H9 (cell line): ENCODE data around the gene RNF20. TPM values are rescaled to one million over a fixed set of nuclear protein-coding genes. Genes with fewer than 3 reads are reported as not detected.

Source experiments
- DNase-seq: peaks from one replicate; pipeline ENCODE4 v3.0.0-alpha.2; 2017
- H2AFZ ChIP-seq: one replicate; pipeline ENCODE4 v1.6.1; 2013; ENCODE audit warnings: mild to moderate bottlenecking, low read length, control low read depth, moderate library complexity
- H2AK5ac ChIP-seq: 2 replicates; pipeline ENCODE4 v1.6.1; 2013; ENCODE audit warnings: low read length, control low read depth, mixed read lengths; ENCODE audit not compliant: insufficient read length
- H2BK120ac ChIP-seq: one replicate; pipeline ENCODE4 v1.6.1; 2013; ENCODE audit warnings: low read depth, mild to moderate bottlenecking, low read length, control low read depth, inconsistent platforms; ENCODE audit not compliant: poor library complexity, severe bottlenecking
- H2BK12ac ChIP-seq: 2 replicates; pipeline ENCODE4 v1.6.1; 2013; ENCODE audit warnings: low read length, control low read depth, mixed read lengths, low read depth; ENCODE audit not compliant: insufficient read length
- H2BK15ac ChIP-seq: 2 replicates; pipeline ENCODE4 v1.6.1; 2013; ENCODE audit warnings: low read depth, low read length, control low read depth
- H2BK20ac ChIP-seq: one replicate; pipeline ENCODE4 v1.6.1; 2013; ENCODE audit warnings: low read depth, mild to moderate bottlenecking, low read length, control low read depth, inconsistent platforms; ENCODE audit not compliant: poor library complexity, severe bottlenecking
- H2BK5ac ChIP-seq: 2 replicates; pipeline ENCODE4 v1.6.1; 2013; ENCODE audit warnings: low read length, control low read depth, mixed read lengths; ENCODE audit not compliant: insufficient read length
- H3K14ac ChIP-seq: 2 replicates; pipeline ENCODE4 v1.6.1; 2013; ENCODE audit warnings: low read length, control low read depth; ENCODE audit not compliant: insufficient read depth
- H3K18ac ChIP-seq: 2 replicates; pipeline ENCODE4 v1.6.1; 2013; ENCODE audit warnings: low read depth, mild to moderate bottlenecking, mixed read lengths, low read length, control low read depth; ENCODE audit not compliant: insufficient read length
- H3K23ac ChIP-seq: 2 replicates; pipeline ENCODE4 v1.6.1; 2013; ENCODE audit warnings: low read length, control low read depth, mixed read lengths, low read depth; ENCODE audit not compliant: insufficient read length
- H3K23me2 ChIP-seq: 2 replicates; pipeline ENCODE4 v1.6.1; 2013; ENCODE audit warnings: low read depth, mild to moderate bottlenecking, mixed read lengths, low read length, control low read depth; ENCODE audit not compliant: insufficient read length, poor library complexity, severe bottlenecking
- H3K27ac ChIP-seq: 2 replicates; pipeline ENCODE4 v1.5.1; 2013; ENCODE audit warnings: low read length, control low read depth, mixed read lengths, low read depth; ENCODE audit not compliant: insufficient read length
- H3K27me3 ChIP-seq: 2 replicates; pipeline ENCODE4 v1.6.1; 2013; ENCODE audit warnings: low read length, control low read depth, inconsistent platforms; ENCODE audit not compliant: insufficient read depth
- H3K4ac ChIP-seq: 2 replicates; pipeline ENCODE4 v1.6.1; 2013; ENCODE audit warnings: low read depth, mild to moderate bottlenecking, control low read depth, inconsistent platforms, low read length, moderate library complexity
- H3K4me1 ChIP-seq: 2 replicates; pipeline ENCODE4 v1.6.1; 2013; ENCODE audit warnings: low read length, control low read depth, inconsistent platforms; ENCODE audit not compliant: insufficient read depth
- H3K4me2 ChIP-seq: 2 replicates; pipeline ENCODE4 v1.6.1; 2013; ENCODE audit warnings: low read length, control low read depth, mixed read lengths; ENCODE audit not compliant: insufficient read length, insufficient read depth
- H3K56ac ChIP-seq: 2 replicates; pipeline ENCODE4 v1.6.1; 2013; ENCODE audit warnings: low read depth, mild to moderate bottlenecking, mixed read lengths, low read length, control low read depth; ENCODE audit not compliant: insufficient read length
- H3K79me1 ChIP-seq: 2 replicates; pipeline ENCODE4 v1.6.1; 2013; ENCODE audit warnings: low read depth, mild to moderate bottlenecking, moderate library complexity, low read length, control low read depth, inconsistent platforms; ENCODE audit not compliant: insufficient read depth, poor library complexity, severe bottlenecking
- H3K79me2 ChIP-seq: 2 replicates; pipeline ENCODE4 v1.6.1; 2013; ENCODE audit warnings: low read length, control low read depth, inconsistent platforms; ENCODE audit not compliant: insufficient read depth
- H3K9ac ChIP-seq: 2 replicates; pipeline ENCODE4 v1.6.1; 2013; ENCODE audit warnings: low read length, control low read depth, mixed read lengths; ENCODE audit not compliant: insufficient read length; ENCODE audit errors: extremely low read depth
- H3K9me3 ChIP-seq: one replicate; pipeline ENCODE4 v1.6.1; 2013; ENCODE audit warnings: low read depth, low read length, inconsistent platforms; ENCODE audit not compliant: control insufficient read depth
- H3T11ph ChIP-seq: one replicate; pipeline ENCODE4 v1.6.1; 2013; ENCODE audit warnings: mild to moderate bottlenecking, low read length, control low read depth, inconsistent platforms
- H4K20me1 ChIP-seq: one replicate; pipeline ENCODE4 v1.6.1; 2013; ENCODE audit not compliant: control insufficient read depth, insufficient read length, insufficient read depth
- H4K5ac ChIP-seq: 2 replicates; pipeline ENCODE4 v1.6.1; 2013; ENCODE audit warnings: low read depth, mild to moderate bottlenecking, mixed read lengths, low read length, control low read depth; ENCODE audit not compliant: insufficient read length
- H4K8ac ChIP-seq: replicated peaks from 2 replicates; pipeline ENCODE4 v1.6.1; 2013; ENCODE audit warnings: low read length, control low read depth, mixed read lengths, low read depth; ENCODE audit not compliant: insufficient read length
- H4K91ac ChIP-seq: 2 replicates; pipeline ENCODE4 v1.6.1; 2013; ENCODE audit warnings: low read depth, mild to moderate bottlenecking, moderate library complexity, mixed read lengths, low read length, control low read depth; ENCODE audit not compliant: insufficient read length
- H3K27ac Mint-ChIP-seq, 3 experiments: 2 replicates in 2 of 3; 3 replicates in 1 of 3; pipeline ENCODE4 v1.8.0; 2020 to 2021; ENCODE audit warnings: mixed read lengths in 3 of 3, mild to moderate bottlenecking in 1 of 3, moderate library complexity in 1 of 3
- H3K27me3 Mint-ChIP-seq: 2 replicates; pipeline ENCODE4 v1.8.0; 2021; ENCODE audit warnings: low read depth, mild to moderate bottlenecking, moderate library complexity, mixed read lengths
- H3K36me3 Mint-ChIP-seq, 3 experiments: 2 replicates in 2 of 3; 3 replicates in 1 of 3; pipeline ENCODE4 v1.8.0; 2020 to 2021; ENCODE audit warnings: low read depth in 3 of 3, mixed read lengths in 3 of 3; ENCODE audit not compliant: insufficient read depth in 1 of 3
- H3K4me1 Mint-ChIP-seq, 2 experiments: 2 replicates each; pipeline ENCODE4 v1.8.0; 2020; ENCODE audit warnings: mixed read lengths in 2 of 2
- H3K4me3 Mint-ChIP-seq, 2 experiments: 2 replicates in 1 of 2; 3 replicates in 1 of 2; pipeline ENCODE4 v1.8.0; 2020 to 2021; ENCODE audit warnings: mild to moderate bottlenecking in 2 of 2, mixed read lengths in 2 of 2, moderate library complexity in 1 of 2
- H3K9me3 Mint-ChIP-seq, 2 experiments: 2 replicates in 1 of 2; 3 replicates in 1 of 2; pipeline ENCODE4 v1.8.0; 2020; ENCODE audit warnings: mild to moderate bottlenecking in 2 of 2, mixed read lengths in 2 of 2, moderate library complexity in 1 of 2
- CTCF ChIP-seq: fragments of 200-600 bp; sonication (generic); conservative IDR thresholded peaks from 3 replicates; pipeline ENCODE4 v1.8.0; 2021; ENCODE audit warnings: antibody characterized with exemption, mild to moderate bottlenecking
- total RNA-seq: library from RNA; stranded (reverse); gene quantifications from 2 replicates; pipeline ENCODE4 v1.2.1, GENCODE V29; 2021

The RNF20 gene
- total RNA-seq, 1 experiment from 2014 or later = 48.5 TPM

- no peak overlapping the region for H3K27ac ChIP-seq
- no peak overlapping the region for H4K8ac ChIP-seq
- H3K23me2 ChIP-seq = no peaks in the 10 kb centered on the region
- no peaks in the 10 kb centered on the region for H3K27me3 ChIP-seq
- H3K23ac ChIP-seq = no peak overlapping the region
- no peaks in the 10 kb centered on the region for H3K9me3 ChIP-seq
- H3K56ac ChIP-seq = no peak overlapping the region
- no peak overlapping the region for H2AK5ac ChIP-seq
- no peak overlapping the region for H2BK15ac ChIP-seq
- no peak overlapping the region for H2BK120ac ChIP-seq
- H2BK12ac ChIP-seq = no peak overlapping the region
- H3K4me3 Mint-ChIP-seq = no peak overlapping the region
- TF ChIP-seq CTCF = no peak
- no peak for DNase-seq
- H3K79me1 ChIP-seq = no peaks in the 10 kb centered on the region
- no peaks in the 10 kb centered on the region for H3K4me1 Mint-ChIP-seq
- no peak overlapping the region for H3K4me2 ChIP-seq
- H4K91ac ChIP-seq = no peak overlapping the region
- H3K18ac ChIP-seq = no peak overlapping the region
- H3K79me2 ChIP-seq = no peaks in the 10 kb centered on the region
- no peak overlapping the region for H3T11ph ChIP-seq
- no peak overlapping the region for H4K5ac ChIP-seq
- peaks cover 51 to 76% (median 73%) of the 10 kb centered on the region in 3 experiments for H3K36me3 Mint-ChIP-seq
- H3K9me3 Mint-ChIP-seq = no peaks in the 10 kb centered on the region
- H2BK20ac ChIP-seq = no peak overlapping the region
- no peaks in the 10 kb centered on the region for H3K27me3 Mint-ChIP-seq
- no peak overlapping the region for H3K14ac ChIP-seq
- no peaks in the 10 kb centered on the region for H4K20me1 ChIP-seq
- no peak overlapping the region for H2AFZ ChIP-seq
- no peak overlapping the region for H3K27ac Mint-ChIP-seq
- H3K4ac ChIP-seq = no peak overlapping the region
- H3K4me1 ChIP-seq = no peaks in the 10 kb centered on the region
- no peak overlapping the region for H3K9ac ChIP-seq
- no peak overlapping the region for H2BK5ac ChIP-seq
These were observed 30.6 kb downstream of the RNF20 start for GRCh38 chr9:101564252-101564651.
